RKO (cell line): ENCODE data around the gene ZMYM1.
"Not testable (repeated sequence)": the region's sequence is repeated elsewhere in the genome, so short reads cannot be mapped to it uniquely, and the experiment has no call there.

ENCODE experiments used
- DNase-seq: peaks from one replicate; pipeline ENCODE4 v3.0.0-alpha.2; 2016; ENCODE audit warnings: low spot score

Gene ZMYM1

GRCh38 chr1:35076426-35076825, 2.8 kb upstream of the ZMYM1 start:
- DNase-seq = peak; percentile 41

GRCh38 chr1:35080171-35080854, 1.1 kb downstream of the ZMYM1 start:
- peak; percentile 18 for DNase-seq

DNA sequence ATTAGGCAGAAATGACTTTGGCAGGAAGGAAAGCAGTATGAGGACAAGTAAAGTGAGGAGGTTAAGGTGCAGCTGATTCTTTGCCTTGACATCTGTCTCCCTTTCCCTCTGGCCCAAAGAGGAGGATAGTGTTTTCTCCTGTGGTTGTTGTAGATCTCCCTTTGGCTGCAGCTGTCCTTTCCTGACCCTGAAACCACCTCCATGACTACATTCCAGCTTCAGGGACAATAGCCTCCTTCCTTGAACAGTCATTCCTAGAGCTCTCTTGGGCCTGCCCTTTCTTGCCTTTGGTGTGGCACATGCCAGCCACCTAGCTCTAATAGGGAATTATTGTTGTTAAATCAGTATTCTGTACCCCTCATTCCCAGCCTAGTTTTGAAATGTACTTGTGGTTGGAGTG, 6.2 kb downstream of the ZMYM1 start:
- no peak for DNase-seq

DNA sequence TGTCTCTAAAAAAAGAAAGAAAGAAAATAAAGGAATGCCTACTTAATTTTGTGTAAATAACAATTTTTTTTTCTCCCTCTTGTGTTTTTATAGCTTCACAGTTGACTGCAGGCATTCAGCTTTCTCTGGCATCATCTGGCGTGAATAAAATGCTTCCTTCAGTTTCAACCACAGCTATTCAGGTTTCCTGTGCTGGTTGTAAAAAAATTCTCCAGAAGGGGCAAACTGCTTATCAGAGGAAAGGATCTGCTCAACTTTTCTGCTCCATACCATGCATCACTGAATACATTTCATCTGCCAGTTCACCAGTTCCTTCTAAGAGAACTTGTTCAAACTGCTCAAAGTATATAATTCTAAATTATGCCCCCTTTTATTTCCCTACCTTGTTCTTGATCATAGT, 18.0 kb downstream of the ZMYM1 start:
- no peak for DNase-seq

GRCh38 chr1:35111106-35111505, 31.9 kb downstream of the ZMYM1 start:
- peak; percentile 69 for DNase-seq

DNA sequence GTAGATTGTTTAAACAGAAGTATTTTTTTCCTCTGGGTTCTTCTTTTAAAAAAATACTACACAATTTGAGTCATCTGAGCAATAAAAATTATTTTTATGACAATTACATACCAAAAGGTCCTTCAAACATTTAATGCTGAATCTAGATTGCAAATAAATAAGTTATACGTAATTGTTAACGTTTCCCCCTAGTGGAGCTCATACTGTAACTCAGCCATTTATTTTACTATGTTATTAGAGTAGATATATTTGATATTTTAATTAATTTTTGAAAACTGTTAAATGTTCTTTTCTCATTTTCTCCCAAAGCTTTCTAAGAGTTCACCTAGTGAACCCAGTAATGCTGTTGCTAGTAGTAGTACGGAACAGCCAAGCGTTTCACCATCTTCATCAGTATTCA, 33.5 kb downstream of the ZMYM1 start:
- DNase-seq = peak; percentile 29

GRCh38 chr1:35115459-35116383, 36.5 kb downstream of the ZMYM1 start:
- DNase-seq = no peak

GRCh38 chr1:35120458-35121133, 41.4 kb downstream of the ZMYM1 start:
- no peak for DNase-seq

GRCh38 chr1:35122311-35122710, 43.1 kb downstream of the ZMYM1 start:
- no peak for DNase-seq

DNA sequence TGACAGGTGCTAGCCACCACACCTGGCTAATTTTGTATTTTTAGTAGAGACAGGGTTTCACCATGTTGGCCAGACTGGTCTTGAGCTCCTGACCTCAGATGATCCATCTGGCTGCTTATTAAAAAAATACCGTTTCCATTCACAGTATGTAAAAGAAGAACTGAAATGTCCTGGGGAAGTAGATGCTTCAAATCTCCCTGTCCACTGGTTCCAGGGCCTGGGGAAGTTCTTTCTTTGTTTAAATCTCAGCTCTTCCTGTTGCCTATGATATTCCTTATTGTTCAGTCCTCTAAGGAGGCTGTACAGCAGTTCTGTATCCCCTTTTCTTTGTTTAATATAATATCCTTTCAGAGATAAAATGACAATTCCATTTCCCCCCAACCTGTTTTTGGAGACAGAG, 47.4 kb downstream of the ZMYM1 start:
- no peak for DNase-seq

DNA sequence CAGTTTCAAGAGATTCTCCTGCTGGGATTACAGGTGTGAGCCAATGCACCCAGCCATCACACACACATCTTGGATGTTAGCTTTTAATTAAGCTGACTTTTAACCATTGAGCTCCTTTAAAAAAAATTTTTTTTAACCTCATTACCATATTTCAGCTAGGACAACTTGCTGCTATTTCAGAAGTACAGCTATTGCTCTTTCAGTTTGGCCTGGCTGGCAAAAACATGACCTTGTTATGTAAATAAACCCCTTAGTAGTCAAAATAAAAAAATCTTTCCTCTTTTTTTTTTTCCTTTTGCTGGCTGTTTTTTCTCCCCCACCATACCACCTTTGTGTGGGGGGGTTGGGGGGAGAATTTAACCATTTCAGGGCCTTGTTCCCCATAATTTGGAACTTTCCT, 49.9 kb downstream of the ZMYM1 start:
- no peak for DNase-seq

GRCh38 chr1:35136780-35137179, 57.6 kb downstream of the ZMYM1 start:
- DNase-seq = no peak

DNA sequence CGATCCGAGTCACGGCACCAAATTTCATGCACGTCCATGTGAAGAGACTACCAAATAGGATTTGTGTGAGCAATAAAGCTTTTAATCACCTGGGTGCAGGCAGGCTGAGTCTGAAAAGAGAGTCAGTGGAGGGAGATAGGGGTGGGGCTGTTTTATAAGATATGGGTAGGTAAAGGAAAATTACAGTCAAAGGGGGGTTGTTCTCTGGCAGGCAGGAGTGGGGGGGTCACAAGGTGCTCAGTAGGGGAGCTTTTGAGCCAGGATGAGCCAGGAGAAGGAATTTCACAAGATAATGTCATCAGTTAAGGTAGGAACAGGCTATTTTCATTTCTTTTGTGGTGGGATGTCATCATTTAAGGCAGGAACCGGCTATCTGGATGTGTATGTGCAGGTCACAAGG, 58.4 kb downstream of the ZMYM1 start:
- not testable (repeated sequence) for DNase-seq

- not testable (repeated sequence) for DNase-seq
These were observed 63.1 kb downstream of the ZMYM1 start for GRCh38 chr1:35142294-35142693.

- DNase-seq = not testable (repeated sequence)
These were observed 63.5 kb downstream of the ZMYM1 start for GRCh38 chr1:35142728-35143127.

GRCh38 chr1:35143737-35144508, 64.7 kb downstream of the ZMYM1 start:
- DNase-seq = no peak

DNA sequence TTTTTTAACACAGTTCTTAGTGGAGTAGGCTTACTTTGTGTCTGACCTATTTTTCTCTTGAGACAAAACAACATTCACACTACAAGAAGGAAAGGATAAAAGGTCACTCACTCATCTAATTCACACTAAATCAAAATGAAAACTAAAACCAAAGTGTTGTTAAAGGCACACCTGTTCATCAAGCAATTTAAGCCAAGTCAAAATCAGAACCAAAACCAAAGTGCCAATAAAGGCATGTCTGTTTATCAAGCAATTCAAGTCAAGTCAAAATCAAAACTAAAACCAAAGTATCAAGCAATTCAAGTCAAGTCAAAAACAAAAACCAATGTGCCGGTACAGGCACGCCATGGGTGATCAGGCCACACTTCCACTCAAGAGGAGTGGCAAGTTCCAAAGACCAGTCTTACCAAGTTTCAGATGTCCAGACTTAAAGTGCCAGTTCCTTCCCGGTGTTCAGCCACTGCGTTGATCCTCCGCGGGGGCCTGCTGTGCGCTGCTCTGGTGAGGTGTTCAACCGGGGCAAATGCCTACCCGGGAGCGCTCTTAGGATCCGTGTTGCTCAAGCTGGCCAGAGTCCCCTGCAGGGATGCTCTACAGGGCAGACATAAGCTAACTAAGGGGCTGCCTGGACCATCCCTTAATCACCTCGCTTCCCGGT, 66.8 kb downstream of the ZMYM1 start:
- not testable (repeated sequence) for DNase-seq

DNA sequence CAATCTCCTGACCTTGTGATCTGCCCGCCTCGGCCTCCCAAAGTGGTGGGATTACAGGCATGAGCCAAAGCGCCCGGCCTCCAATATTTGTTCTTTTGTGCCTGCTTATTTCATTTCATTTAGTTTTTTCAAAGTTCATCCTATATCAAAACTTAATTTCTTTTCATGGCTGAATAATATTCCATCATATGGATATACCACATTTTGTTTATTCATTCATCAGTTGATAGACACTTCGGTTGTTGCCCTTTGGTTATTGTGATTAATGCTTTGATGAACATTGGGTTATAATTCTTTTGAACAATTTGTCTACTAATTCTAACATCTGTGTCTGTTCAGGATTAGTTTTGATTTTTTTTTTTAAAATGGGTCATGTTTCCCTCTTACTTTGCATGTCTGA, 72.0 kb downstream of the ZMYM1 start:
- DNase-seq = no peak

DNA sequence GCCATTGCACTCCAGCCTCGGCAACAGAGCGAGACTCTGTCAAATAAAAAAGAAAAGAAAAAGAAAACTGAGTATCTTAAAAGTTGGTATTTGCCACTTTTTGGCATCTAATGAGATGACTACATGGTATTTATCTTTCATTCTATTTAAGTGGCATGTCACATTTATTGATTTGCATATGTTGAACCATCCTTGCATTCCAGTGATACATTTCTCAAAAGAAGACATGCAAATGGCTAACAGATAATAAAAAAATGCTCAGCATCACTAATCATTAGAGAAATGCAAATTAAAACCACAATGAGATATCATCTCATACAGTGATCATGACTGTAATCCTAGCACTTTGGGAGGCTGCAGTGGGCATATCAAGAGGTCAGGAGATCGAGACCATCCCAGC, 85.7 kb downstream of the ZMYM1 start:
- no peak for DNase-seq
